Measurements from ENCODE around the gene RHBDL1. TPM values are rescaled to one million over a fixed set of nuclear protein-coding genes. Genes with fewer than 3 reads are reported as not detected.

RHBDL1 gene
- total RNA-seq, 1 experiment from 2014 or later: 2.9 TPM

GRCh38 chr16:692356-693108 is 17.1 kb downstream of the RHBDL1 start:
- POLR2A ChIA-PET: no interaction called here
- peak overlapping the region; percentile 30 for H3K4me3 Mint-ChIP-seq (ENCODE audit: unreplicated experiment)
- H3K27me3 Mint-ChIP-seq (ENCODE audit: insufficient read depth, unreplicated experiment): no peaks in the 10 kb centered on the region
- no peak for DNase-seq
- H3K9me3 Mint-ChIP-seq (ENCODE audit: unreplicated experiment): no peaks in the 10 kb centered on the region
- peaks cover 14% of the 10 kb centered on the region; the same call in 1 of the 2 replicates for H3K4me1 ChIP-seq
- H3K36me3 Mint-ChIP-seq (ENCODE audit: insufficient read depth, unreplicated experiment): peaks cover 20% of the 10 kb centered on the region
- TF ChIP-seq CTCF (IDR thresholded peaks at IDR 0.05; ENCODE audit: insufficient read depth in 1 of 2, low read depth in 1 of 2, low read length in 1 of 2, severe bottlenecking in 1 of 2, unreplicated experiment in 1 of 2): no peak
- no peaks in the 10 kb centered on the region for H3K36me3 ChIP-seq (ENCODE audit: control insufficient read depth, insufficient read depth, low read length)
- intact Hi-C loops (cut with micrococcal nuclease; ENCODE audit: unreplicated experiment): no loop called here
- H3K27ac Mint-ChIP-seq (ENCODE audit: unreplicated experiment): no peak overlapping the region
- CTCF ChIA-PET: no interaction called here
- H3K27me3 ChIP-seq (replicated peaks; ENCODE audit: control insufficient read depth, insufficient read depth, low read length): no peaks in the 10 kb centered on the region
- BruUV-seq (replicated peaks): no TSS peak
- H3K4me1 Mint-ChIP-seq (ENCODE audit: low read depth, unreplicated experiment): peaks cover 7% of the 10 kb centered on the region
- no peaks in the 10 kb centered on the region for H3K9me3 ChIP-seq
- H3K4me3 ChIP-seq (ENCODE audit: low read depth, low read length): no peak overlapping the region

- Mint-ChIP-seq H3K27ac (ENCODE audit: unreplicated experiment) (no peak overlapping the region), H3K9me3 (ENCODE audit: unreplicated experiment) (no peaks in the 10 kb centered on the region), H3K36me3 (ENCODE audit: insufficient read depth, unreplicated experiment) (peaks cover 20% of the 10 kb centered on the region), H3K4me3 (ENCODE audit: unreplicated experiment) (peak overlapping the region; percentile 71), H3K27me3 (ENCODE audit: insufficient read depth, unreplicated experiment) (no peaks in the 10 kb centered on the region), H3K4me1 (ENCODE audit: low read depth, unreplicated experiment) (peaks cover 7% of the 10 kb centered on the region)
- no peaks in the 10 kb centered on the region for H3K27me3 ChIP-seq (replicated peaks; ENCODE audit: control insufficient read depth, insufficient read depth, low read length)
- BruUV-seq (replicated peaks): no TSS peak
- intact Hi-C loops (cut with micrococcal nuclease; ENCODE audit: unreplicated experiment): no loop called here
- no peak for TF ChIP-seq CTCF (IDR thresholded peaks at IDR 0.05; ENCODE audit: insufficient read depth in 1 of 2, low read depth in 1 of 2, low read length in 1 of 2, severe bottlenecking in 1 of 2, unreplicated experiment in 1 of 2)
- ChIA-PET POLR2A (no interaction called here), CTCF (interaction anchor here (0.6 kb wide), 1 partner anchor 27 kb away, joined by 3 read pairs; no protein-coding TSS in a partner anchor)
- H3K9me3 ChIP-seq: no peaks in the 10 kb centered on the region
- peaks cover 14% of the 10 kb centered on the region; the same call in 1 of the 2 replicates for H3K4me1 ChIP-seq
- peak overlapping the region; percentile 51 for H3K4me3 ChIP-seq (ENCODE audit: low read depth, low read length)
- no peaks in the 10 kb centered on the region for H3K36me3 ChIP-seq (ENCODE audit: control insufficient read depth, insufficient read depth, low read length)
- no peak for DNase-seq
Observed at GRCh38 chr16:693364-693763, 17.9 kb downstream of the RHBDL1 start.

DNA sequence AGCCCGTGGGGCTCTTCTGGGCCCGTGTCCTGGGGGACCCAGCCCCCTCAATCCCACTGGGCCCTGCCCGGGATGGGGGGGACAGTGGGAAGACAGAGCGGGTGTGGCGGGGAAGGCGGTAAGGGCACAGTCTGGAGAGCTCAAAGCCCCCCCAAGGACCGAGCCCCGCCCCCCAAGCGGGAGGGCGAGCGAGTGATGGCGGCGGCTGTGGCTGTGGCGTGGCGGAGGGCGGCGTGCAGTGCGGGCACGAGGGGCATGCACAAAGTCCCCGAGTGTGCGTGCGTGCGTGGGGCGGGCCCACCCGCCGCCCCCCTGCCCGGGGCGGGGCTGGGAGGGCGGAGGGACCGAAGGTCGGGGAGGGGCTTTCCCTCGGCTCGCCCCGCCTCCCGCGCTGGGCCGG is 18.3 kb downstream of the RHBDL1 start:
- peak overlapping the region; percentile 51 for H3K4me3 ChIP-seq (ENCODE audit: low read depth, low read length)
- H3K4me1 ChIP-seq: peaks cover 14% of the 10 kb centered on the region; the same call in 1 of the 2 replicates
- Mint-ChIP-seq H3K27me3 (ENCODE audit: insufficient read depth, unreplicated experiment) (no peaks in the 10 kb centered on the region), H3K36me3 (ENCODE audit: insufficient read depth, unreplicated experiment) (peaks cover 20% of the 10 kb centered on the region), H3K27ac (ENCODE audit: unreplicated experiment) (no peak overlapping the region), H3K9me3 (ENCODE audit: unreplicated experiment) (no peaks in the 10 kb centered on the region), H3K4me1 (ENCODE audit: low read depth, unreplicated experiment) (peaks cover 7% of the 10 kb centered on the region), H3K4me3 (ENCODE audit: unreplicated experiment) (peak overlapping the region; percentile 71)
- no peaks in the 10 kb centered on the region for H3K27me3 ChIP-seq (replicated peaks; ENCODE audit: control insufficient read depth, insufficient read depth, low read length)
- ChIA-PET POLR2A (interaction anchor here (2.0 kb wide), 1 partner anchor 28 kb away, joined by 7 read pairs; the partner anchor contains the start of gene ANTKMT), CTCF (interaction anchor here (0.6 to 1.0 kb wide), 2 partner anchors 26 kb away, joined by 3 read pairs; no protein-coding TSS in a partner anchor)
- no peaks in the 10 kb centered on the region for H3K9me3 ChIP-seq
- DNase-seq: no peak
- BruUV-seq (replicated peaks): no TSS peak
- H3K36me3 ChIP-seq (ENCODE audit: control insufficient read depth, insufficient read depth, low read length): no peaks in the 10 kb centered on the region
- TF ChIP-seq CTCF (IDR thresholded peaks at IDR 0.05; ENCODE audit: insufficient read depth in 1 of 2, low read depth in 1 of 2, low read length in 1 of 2, severe bottlenecking in 1 of 2, unreplicated experiment in 1 of 2): no peak
- intact Hi-C loops (cut with micrococcal nuclease; ENCODE audit: unreplicated experiment): no loop called here

All from Caco-2 (cell line).